Measurements from ENCODE around the gene POLN.
A peak's percentile ranks its signal among the peaks of the same experiment; 100 is the strongest.

Gene POLN

GRCh38 chr4:2262944-2263250 is 21.0 kb upstream of the POLN start:
- DNase-seq, result no peak
- Histone ChIP-seq H3K27me3 (ENCODE audit: insufficient read depth, low read depth, severe bottlenecking) (no peaks in the 10 kb centered on the region), H3K27ac (peak overlapping the region; percentile 93), H3K4me3 (ENCODE audit: low read depth, low read length) (peak overlapping the region; percentile 47), H3K36me3 (peaks cover 28% of the 10 kb centered on the region), H3K9me3 (ENCODE audit: severe bottlenecking) (no peaks in the 10 kb centered on the region)
- no peak for TF ChIP-seq CTCF (IDR thresholded peaks at IDR 0.05; ENCODE audit: low read depth, low read length)

DNA sequence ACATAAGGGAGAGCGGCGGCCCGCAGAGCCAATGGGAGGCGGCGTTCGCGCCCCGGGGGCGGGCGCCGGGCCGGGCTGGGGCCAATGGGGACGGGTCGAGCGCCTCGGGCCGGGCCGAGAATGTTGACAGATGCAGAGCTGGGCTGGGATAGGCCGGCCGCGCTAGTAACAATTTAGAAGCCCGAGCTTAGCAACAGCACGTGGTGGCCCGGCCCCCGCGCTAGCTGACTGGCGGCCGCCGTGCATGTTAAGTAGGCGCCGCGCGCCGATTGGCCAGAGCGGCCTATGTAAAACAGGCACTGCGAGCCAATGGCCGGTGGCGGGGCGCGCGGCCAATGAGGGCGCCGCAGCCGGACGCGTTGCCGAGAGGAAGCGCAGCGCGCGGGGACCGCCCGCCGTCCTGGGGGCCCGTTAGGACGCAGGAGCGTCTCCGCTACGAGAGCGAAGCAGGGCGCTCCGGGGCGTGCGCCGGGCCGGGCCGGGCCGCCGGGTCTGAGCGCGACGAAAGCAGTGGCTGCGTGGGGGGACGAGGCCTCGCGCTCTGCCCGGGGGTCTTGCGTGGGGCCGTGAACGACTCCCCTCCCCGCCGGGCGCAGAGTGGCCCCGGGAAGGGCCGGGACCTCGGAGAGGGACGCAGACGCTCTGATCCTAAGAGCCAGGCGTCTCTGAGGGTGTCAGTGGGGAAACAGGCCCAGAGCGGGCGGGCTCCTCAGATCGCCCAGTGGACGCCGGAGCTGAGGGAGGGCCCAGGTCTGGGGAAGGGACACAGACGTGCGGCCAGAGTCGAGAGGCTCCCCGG is 20.4 kb upstream of the POLN start:
- peaks cover 34% of the 10 kb centered on the region for H3K36me3 ChIP-seq
- peak overlapping the region; percentile 93 for H3K27ac ChIP-seq
- no peaks in the 10 kb centered on the region for H3K9me3 ChIP-seq (ENCODE audit: severe bottlenecking)
- no peaks in the 10 kb centered on the region for H3K27me3 ChIP-seq (ENCODE audit: insufficient read depth, low read depth, severe bottlenecking)
- H3K4me3 ChIP-seq (ENCODE audit: low read depth, low read length), result peak overlapping the region; percentile 47
- no peak for TF ChIP-seq CTCF (IDR thresholded peaks at IDR 0.05; ENCODE audit: low read depth, low read length)
- peak; percentile 99 for DNase-seq

DNA sequence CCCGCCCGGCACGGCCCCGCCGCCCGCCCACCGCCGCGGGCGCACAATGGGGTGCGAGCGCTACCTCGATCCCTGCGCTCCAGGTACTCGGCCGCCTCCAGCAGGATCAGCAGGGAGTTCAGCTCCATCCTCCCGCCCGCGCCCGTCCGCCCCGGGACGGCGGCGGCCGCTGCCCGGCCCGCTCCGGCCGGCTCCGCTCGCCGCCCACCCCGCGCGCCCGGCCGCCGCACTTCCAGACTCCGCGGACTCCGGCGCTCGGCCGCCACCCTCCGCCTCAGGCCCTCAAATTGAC is 19.9 kb upstream of the POLN start, which contains the start of gene MXD4:
Gene MXD4 (minus strand): TSS at position 257 of the 292 bp plus-strand sequence. CDS start 129 bp downstream, at position 128.
- no peak for TF ChIP-seq CTCF (IDR thresholded peaks at IDR 0.05; ENCODE audit: low read depth, low read length)
- peak within 1 kb of the TSS; percentile 69 for H3K4me3 ChIP-seq (ENCODE audit: low read depth, low read length)
- peak within 1 kb of the TSS; percentile 93 for H3K27ac ChIP-seq
- no peaks in the 10 kb centered on the region for H3K27me3 ChIP-seq (ENCODE audit: insufficient read depth, low read depth, severe bottlenecking)
- no peaks in the 10 kb centered on the region for H3K9me3 ChIP-seq (ENCODE audit: severe bottlenecking)
- peaks cover 39% of the 10 kb centered on the region for H3K36me3 ChIP-seq
- DNase-seq, result no peak

GRCh38 chr4:2261110-2261852 is 19.4 kb upstream of the POLN start:
- no peak for TF ChIP-seq CTCF (IDR thresholded peaks at IDR 0.05; ENCODE audit: low read depth, low read length)
- Histone ChIP-seq H3K9me3 (ENCODE audit: severe bottlenecking) (no peaks in the 10 kb centered on the region), H3K27me3 (ENCODE audit: insufficient read depth, low read depth, severe bottlenecking) (no peaks in the 10 kb centered on the region), H3K27ac (peak overlapping the region; percentile 91), H3K36me3 (peaks cover 41% of the 10 kb centered on the region), H3K4me3 (ENCODE audit: low read depth, low read length) (peak overlapping the region; percentile 69)
- DNase-seq, result peak; percentile 28

- H3K9me3 ChIP-seq (ENCODE audit: severe bottlenecking), result no peaks in the 10 kb centered on the region
- TF ChIP-seq CTCF (IDR thresholded peaks at IDR 0.05; ENCODE audit: low read depth, low read length), result no peak
- H3K36me3 ChIP-seq, result peaks cover 41% of the 10 kb centered on the region
- DNase-seq, result no peak
- H3K27me3 ChIP-seq (ENCODE audit: insufficient read depth, low read depth, severe bottlenecking), result no peaks in the 10 kb centered on the region
- no peak overlapping the region for H3K27ac ChIP-seq
- peak overlapping the region; percentile 69 for H3K4me3 ChIP-seq (ENCODE audit: low read depth, low read length)
Observed at GRCh38 chr4:2260344-2261109, 18.6 kb upstream of the POLN start.
